Kidney (tissue), 14 donors: ENCODE measurements around the gene CLRN3. TPM values are rescaled to one million over a fixed set of nuclear protein-coding genes. Genes with fewer than 3 reads are reported as not detected.
A peak's percentile ranks its signal among the peaks of the same experiment; 100 is the strongest.

Experiments
- DNase-seq, 5 donors: peaks; one replicate each; pipeline ENCODE4 v3.0.0-alpha.2; 2013 to 2020
- FAIRE-seq: peaks from 2 replicates; lab custom pipeline; 2012; peaks lifted over from hg19 to GRCh38; lab: Jason Lieb, UNC
- H3K27ac ChIP-seq, 2 donors: one replicate each; pipeline ENCODE4 v1.7.0; 2013; ENCODE audit warnings: low read depth in 2 of 2, low read length in 2 of 2, inconsistent platforms in 1 of 2
- H3K27me3 ChIP-seq: one replicate; pipeline ENCODE4 v1.7.1; 2013; ENCODE audit warnings: low read length, inconsistent platforms; ENCODE audit not compliant: control insufficient read depth, insufficient read depth
- H3K36me3 ChIP-seq, 3 donors: one replicate each; pipeline versions ENCODE4 v1.7.0 to v1.7.1; 2013; ENCODE audit warnings: low read length in 3 of 3, control low read depth in 1 of 3, inconsistent platforms in 1 of 3; ENCODE audit not compliant: insufficient read depth in 3 of 3, control insufficient read depth in 2 of 3
- H3K4me1 ChIP-seq, 3 donors: one replicate each; pipeline versions ENCODE4 v1.7.0 to v1.7.1; 2013; ENCODE audit warnings: low read length in 3 of 3, inconsistent platforms in 1 of 3, low read depth in 1 of 3; ENCODE audit not compliant: control insufficient read depth in 2 of 3, insufficient read depth in 2 of 3
- H3K4me3 ChIP-seq, 3 donors: one replicate each; pipeline versions ENCODE4 v1.7.0 to v1.8.1; 2013; ENCODE audit warnings: low read length in 3 of 3, control low read depth in 1 of 3, inconsistent platforms in 1 of 3
- H3K9ac ChIP-seq, 3 donors: one replicate each; pipeline versions ENCODE4 v1.7.0 to v1.7.1; 2013; ENCODE audit warnings: low read length in 3 of 3, control low read depth in 1 of 3, inconsistent platforms in 1 of 3
- H3K9me3 ChIP-seq, 3 donors: one replicate each; pipeline versions ENCODE4 v1.7.0 to v1.7.1; 2013; ENCODE audit warnings: low read length in 3 of 3, control low read depth in 1 of 3, inconsistent platforms in 1 of 3; ENCODE audit not compliant: control insufficient read depth in 2 of 3, insufficient read depth in 1 of 3
- intact Hi-C: fragments of 100-400 bp; cut with DNase I; formaldehyde crosslinking; loops from one replicate; pipeline ENCODE4 v1.11.1; 2022
- polyA plus RNA-seq: library from polyadenylated mRNA; stranded (reverse); fragments of 350-450 nt; fragmentation: Illumina TruSeq; extraction: RNeasy Lipid Tissue Mini Kit (QIAGEN cat#74804); gene quantifications from one replicate; pipeline ENCODE4 v1.2.3, GENCODE V29; 2014; ENCODE audit warnings: low read depth, low replicate concordance; ENCODE audit not compliant: insufficient read depth
- total RNA-seq: library from RNA; stranded (reverse); fragmentation: NEBNext Ultra II Directional; extraction: Animal tissue kit (Norgen Biotek cat#: 25700); gene quantifications from one replicate; pipeline ENCODE4 v1.2.1, GENCODE V29; 2021
- TF ChIP-seq, protein P1 (sequence below): IDR thresholded peaks from 3 replicates; pipeline ENCODE4 v1.5.1; 2012; ENCODE audit warnings: mild to moderate bottlenecking, moderate library complexity, borderline replicate concordance; ENCODE audit not compliant: insufficient read depth; ENCODE audit errors: extremely low read depth
- donor health status: control.
- donor health status: control.
- donor health status: control.
- donor health status: control.
- donor health status: control.
- donor health status: DM: yes; HTN: yes; CAD: no.
- donor health status: Normal renal cell carcinoma (clear cell type).

Gene CLRN3
- total and polyA plus RNA-seq, 2 donors from 2014 or later: 9.4 to 42.1 TPM

DNA sequence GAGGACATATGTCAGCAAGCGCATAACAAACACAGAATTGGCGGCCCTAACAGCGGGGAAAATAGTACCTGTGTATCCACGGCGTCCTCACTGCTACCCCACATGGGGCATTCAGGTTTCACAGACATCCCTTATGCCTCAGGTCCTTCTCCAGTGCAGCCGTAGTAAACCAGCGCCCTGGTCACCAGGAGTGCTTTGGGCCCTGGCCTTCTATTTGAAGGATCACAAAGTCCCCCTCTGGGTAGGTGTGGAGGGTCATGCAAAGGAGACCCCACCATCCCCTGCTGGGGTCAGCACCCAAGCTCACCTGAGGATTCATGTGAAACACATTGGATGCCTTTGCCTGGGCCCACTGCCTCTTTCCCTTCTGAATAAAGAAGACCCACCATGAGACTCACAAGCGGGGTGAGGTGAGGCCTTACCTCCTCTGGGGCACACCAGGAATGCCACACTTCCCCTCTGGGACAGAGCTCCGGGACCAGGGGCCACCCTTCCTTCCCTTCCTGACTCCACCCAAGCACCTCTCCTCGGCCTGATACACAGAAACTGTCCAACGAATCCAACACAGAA is 18.8 kb downstream of the CLRN3 start:
- TF ChIP-seq, protein P1, sequence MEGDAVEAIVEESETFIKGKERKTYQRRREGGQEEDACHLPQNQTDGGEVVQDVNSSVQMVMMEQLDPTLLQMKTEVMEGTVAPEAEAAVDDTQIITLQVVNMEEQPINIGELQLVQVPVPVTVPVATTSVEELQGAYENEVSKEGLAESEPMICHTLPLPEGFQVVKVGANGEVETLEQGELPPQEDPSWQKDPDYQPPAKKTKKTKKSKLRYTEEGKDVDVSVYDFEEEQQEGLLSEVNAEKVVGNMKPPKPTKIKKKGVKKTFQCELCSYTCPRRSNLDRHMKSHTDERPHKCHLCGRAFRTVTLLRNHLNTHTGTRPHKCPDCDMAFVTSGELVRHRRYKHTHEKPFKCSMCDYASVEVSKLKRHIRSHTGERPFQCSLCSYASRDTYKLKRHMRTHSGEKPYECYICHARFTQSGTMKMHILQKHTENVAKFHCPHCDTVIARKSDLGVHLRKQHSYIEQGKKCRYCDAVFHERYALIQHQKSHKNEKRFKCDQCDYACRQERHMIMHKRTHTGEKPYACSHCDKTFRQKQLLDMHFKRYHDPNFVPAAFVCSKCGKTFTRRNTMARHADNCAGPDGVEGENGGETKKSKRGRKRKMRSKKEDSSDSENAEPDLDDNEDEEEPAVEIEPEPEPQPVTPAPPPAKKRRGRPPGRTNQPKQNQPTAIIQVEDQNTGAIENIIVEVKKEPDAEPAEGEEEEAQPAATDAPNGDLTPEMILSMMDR: no peak
- no peak overlapping the region for H3K4me3 ChIP-seq
- H3K9ac ChIP-seq: no peak overlapping the region
- no peaks in the 10 kb centered on the region for H3K27me3 ChIP-seq
- H3K4me1 ChIP-seq: peaks cover 0 to 6% (median 3%) of the 10 kb centered on the region in 3 donors
- DNase-seq: no peak
- H3K36me3 ChIP-seq: no peaks in the 10 kb centered on the region
- intact Hi-C loops: no loop called here
- H3K9me3 ChIP-seq: no peaks in the 10 kb centered on the region
- FAIRE-seq: no peak
- no peak overlapping the region for H3K27ac ChIP-seq

DNA sequence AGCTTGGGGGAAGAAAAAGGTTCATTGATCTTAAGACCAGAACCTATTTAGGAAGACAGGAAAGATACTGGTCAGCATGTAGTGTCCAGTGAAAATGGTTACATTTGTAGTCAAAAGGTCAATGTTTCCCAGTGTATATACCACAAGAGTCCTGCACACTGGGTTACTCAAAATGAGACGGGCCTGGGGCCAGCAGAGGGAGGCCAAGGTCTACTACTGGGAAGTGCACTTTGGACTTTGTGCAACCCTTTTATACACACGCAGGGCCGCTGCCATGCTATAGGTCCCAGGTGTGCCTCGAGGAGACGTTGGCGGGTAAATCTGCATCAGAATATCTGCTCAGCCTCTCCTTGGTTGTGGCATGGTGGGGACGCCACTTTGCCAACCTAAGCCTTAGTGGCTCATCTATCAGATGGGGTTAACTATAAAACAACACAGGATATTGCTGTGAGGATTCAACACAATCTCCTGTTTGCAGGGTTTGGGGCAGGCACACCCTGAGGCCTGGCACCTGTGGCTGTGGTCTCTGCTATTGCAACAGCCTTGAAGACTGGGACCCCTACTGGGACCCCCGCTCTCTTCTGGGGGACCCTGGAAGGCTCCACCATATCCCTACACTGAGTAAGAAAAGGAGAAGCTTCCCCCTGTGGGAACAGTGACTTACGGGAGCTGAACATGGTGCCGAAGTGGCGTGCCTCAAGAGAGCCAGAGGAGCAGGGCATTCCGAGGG is 19.7 kb downstream of the CLRN3 start:
- Histone ChIP-seq H3K9ac (no peak overlapping the region), H3K36me3 (no peaks in the 10 kb centered on the region), H3K9me3 (no peaks in the 10 kb centered on the region), H3K4me1 (peaks cover 0 to 6% (median 3%) of the 10 kb centered on the region in 3 donors), H3K27me3 (no peaks in the 10 kb centered on the region), H3K4me3 (no peak overlapping the region), H3K27ac (no peak overlapping the region)
- DNase-seq (peak in 1 of 5 donors; percentile 8), FAIRE-seq (no peak)
- intact Hi-C loops: no loop called here
- TF ChIP-seq, protein P1: peak; percentile 35

DNA sequence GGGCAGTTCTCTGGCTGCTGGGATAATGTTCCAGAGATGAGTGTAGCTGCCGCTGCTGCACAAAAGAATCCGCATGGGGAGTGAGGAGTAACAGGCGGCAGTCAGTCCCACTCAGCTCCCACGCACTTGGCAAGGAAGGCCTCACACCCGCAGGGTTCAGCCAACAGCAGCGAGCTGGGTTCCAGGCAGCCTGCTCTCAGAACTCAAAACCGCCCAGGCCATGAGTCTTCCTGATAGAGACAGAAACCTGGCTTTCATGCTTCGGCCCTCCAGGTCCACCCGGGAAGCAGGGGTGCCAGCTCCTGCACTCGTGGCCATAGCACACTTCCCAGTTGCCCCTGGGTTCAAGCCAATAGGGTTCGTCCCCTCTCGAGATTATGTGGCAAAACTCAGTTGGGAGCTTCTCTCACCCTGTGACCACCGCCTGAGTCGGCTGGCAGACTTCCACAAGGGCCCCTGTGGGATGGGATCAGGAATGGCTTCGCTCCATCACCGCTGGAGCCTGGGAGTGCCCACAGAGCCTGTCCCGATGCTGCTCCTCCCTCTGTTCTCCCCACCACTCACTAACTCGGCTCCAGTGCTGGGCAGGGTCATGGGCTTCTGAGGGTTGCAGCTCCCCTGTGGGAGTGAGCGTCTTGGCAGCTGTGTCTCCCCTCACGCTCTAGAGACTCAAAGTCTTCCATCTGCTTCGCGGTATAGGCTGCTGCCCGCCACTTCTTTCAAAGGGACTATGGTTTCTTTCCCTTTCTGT is 20.6 kb downstream of the CLRN3 start:
- H3K27ac ChIP-seq: no peak overlapping the region
- intact Hi-C loops: no loop called here
- TF ChIP-seq, protein P1: no peak
- no peaks in the 10 kb centered on the region for H3K36me3 ChIP-seq
- no peak overlapping the region for H3K9ac ChIP-seq
- no peak overlapping the region for H3K4me3 ChIP-seq
- H3K4me1 ChIP-seq: peaks cover 0 to 6% (median 3%) of the 10 kb centered on the region in 3 donors
- FAIRE-seq (no peak), DNase-seq (peak in 2 of 5 donors; percentile 20 to 60)
- no peaks in the 10 kb centered on the region for H3K9me3 ChIP-seq
- no peaks in the 10 kb centered on the region for H3K27me3 ChIP-seq
